GM12872 (cell line): ENCODE data around the gene HHATL.

Experiments
- CTCF ChIP-seq: IDR thresholded peaks from 3 replicates; pipeline ENCODE4 v1.5.1; 2011; ENCODE audit warnings: low read depth, mild to moderate bottlenecking, low read length, moderate library complexity; ENCODE audit not compliant: insufficient read depth

Gene HHATL

DNA sequence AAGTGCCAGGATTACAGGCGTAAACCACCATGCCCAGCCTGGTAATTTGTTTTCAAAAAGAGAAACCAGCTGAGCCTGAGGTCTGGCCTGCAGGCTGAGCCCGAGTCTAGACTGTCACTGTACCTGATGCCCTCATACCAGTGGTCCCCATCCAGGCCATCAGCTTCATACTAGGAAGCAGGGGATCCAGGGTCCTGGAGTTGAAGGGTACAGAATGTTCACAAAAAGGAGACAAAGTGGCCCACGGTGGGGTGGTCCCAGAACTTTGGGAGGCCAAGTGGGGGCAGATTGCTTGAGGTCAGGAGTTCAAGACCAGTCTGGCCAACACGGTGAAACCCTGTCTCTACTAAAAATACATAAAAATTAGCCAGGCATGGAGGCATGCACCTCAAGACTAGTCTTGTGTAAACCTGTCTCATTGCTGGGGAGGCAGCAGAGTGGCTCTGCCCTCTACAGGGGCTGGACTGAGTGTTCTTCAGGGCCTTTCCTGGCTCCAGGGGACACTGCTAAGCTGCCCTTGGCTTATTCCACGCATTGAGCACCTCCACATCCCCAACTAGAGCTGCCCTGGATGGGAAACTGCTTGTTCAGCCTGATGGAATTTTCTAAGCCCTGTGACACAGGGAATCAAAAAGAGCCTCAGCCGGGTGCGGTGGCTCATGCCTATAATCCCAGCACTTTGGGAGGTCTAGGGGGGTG lies 7.9 kb upstream of the HHATL start:
- TF ChIP-seq CTCF, result no peak

DNA sequence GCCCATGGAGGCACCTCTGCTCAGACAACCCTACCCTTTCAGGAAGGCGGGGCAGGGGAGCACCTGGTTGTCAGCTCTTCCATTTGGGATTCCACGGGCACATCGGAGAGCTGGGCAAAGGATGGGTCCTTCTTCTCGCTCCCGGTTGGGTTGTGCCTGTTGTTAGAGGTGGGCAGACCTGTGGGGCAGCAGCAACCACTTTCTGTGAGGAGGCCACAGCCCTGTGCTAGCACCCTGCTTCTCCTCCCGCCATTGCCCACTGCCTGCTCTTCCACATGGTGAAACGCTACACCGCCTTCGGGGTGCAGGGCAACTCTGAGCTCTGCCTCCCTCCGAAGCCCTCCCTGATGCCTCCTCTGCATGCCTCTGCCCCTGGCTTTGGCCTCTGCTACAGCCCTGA lies 7.0 kb upstream of the HHATL start:
- TF ChIP-seq CTCF, result no peak

DNA sequence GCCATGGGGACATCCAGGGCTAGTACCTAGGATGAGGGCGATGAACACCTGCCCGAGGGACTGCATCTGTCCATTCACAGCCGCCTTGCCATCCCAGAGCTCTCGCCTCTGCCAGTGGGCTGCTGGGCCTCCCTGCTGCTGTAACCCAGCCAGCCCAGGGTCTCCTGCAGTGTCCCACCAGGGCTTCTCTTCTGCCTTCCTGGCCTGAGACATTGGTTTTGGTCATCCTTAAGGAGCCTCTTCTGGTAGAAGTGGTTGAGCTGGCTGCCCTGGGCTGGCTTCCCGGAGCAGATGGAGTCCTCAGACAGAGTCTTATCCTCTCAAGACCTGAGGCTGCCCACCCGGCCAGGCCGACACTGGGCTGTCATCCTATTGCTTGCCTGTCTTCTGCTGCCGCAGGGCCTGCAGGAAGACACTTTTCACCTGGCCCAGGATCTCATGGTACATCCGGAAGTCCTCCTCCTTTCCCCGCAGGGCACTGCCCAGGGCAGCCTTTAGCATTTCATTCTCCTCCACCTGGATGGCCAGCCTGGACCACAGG lies 6.1 kb upstream of the HHATL start:
- no peak for TF ChIP-seq CTCF

GRCh38 chr3:42707620-42708355 lies 5.2 kb upstream of the HHATL start:
- TF ChIP-seq CTCF, result no peak

DNA sequence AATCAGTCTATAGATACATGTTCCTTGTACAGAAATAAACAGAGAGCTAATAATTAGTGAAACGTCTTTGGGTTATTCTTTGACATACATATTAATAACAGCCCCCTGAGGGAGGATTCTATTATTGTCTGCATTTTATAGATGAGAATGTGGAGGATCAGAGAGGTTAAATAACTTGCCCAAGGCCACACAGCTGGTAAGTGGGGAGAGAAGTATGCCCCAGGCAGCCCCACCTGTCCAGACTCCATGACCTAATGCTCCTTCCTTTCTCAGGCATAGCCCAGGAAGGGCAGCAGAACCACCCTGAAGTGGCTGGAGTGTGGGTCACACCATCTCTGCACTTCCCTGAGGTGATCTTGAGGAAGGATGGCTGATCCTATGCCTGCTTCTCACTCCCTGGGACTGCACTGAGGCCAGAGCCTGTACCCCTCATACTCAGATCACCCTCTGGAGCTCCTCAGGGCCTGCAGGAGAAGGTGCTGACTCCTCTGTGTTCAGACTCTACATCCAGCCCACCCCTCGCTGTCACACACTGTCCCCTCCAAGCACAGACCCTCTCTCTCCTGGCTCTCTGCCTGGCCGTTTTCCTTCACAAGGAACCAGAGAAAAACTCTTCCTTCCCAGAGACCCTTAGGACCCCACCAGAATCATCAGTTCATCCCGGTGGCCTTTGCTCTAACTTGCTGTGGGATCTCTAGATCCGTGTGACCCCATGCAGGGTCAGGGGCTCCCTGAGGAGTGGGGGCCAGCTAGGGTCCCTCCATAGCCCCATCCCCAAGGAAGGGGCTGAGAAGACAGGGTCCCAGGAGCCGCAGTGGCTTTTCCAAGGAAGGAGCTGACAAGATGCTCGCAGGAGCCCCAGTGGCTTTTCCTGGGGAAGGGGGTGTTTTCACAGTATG lies 4.4 kb upstream of the HHATL start:
- TF ChIP-seq CTCF, result no peak

DNA sequence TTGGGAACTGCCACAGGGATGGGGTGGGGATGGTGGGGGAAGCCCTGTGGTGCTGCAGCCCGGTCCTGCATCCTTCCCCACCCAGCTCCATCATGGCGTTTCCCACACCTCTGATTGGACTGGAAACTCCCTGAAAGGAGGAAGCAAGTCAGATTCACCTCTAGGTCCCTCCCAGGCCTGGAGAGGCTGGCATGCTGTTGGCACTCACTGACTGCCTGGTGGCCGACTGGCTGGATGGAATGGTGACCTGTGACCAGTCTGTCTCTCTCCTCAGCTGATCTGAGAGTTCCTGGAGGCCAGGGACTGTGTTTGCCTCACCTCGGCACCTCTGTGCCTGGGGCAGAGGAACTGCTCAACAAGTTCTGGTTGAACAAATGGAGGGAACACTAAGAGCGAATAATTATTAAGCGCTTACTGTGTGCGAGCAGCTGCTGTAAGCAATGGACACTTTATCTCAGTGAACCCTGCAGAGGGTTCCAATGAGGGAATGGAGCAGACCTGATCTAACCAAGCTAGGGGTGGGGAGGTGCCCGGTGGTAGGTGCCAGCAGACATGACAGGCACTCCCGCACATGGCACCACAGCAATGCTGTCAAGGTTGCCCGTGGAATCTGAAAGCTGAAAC lies 3.5 kb upstream of the HHATL start:
- TF ChIP-seq CTCF, result no peak
